Measurements from ENCODE around the gene TSPAN31.

Gene TSPAN31

GRCh38 chr12:57751788-57752667, 7.2 kb downstream of the TSPAN31 start, which contains the start of gene CDK4:
Gene CDK4, minus strand, starts transcription at chr12:57752310. Its CDS starts 593 bp downstream, at chr12:57751717.
- H3K4me1 ChIP-seq = peaks cover 9% of the 10 kb centered on the region
- no peaks in the 10 kb centered on the region for H3K9me3 ChIP-seq (ENCODE audit: control insufficient read depth, low read length)
- H2AFZ ChIP-seq = peak within 1 kb of the TSS; percentile 91
- peak within 1 kb of the TSS; percentile 88 for H3K27ac ChIP-seq
- TF ChIP-seq CTCF (IDR thresholded peaks at IDR 0.05) = no peak
- no peaks in the 10 kb centered on the region for H3K27me3 ChIP-seq (ENCODE audit: control insufficient read depth, insufficient read depth, low read length)
- peaks cover 5% of the 10 kb centered on the region for H3K79me2 ChIP-seq
- peak within 1 kb of the TSS; percentile 65 for H3K9ac ChIP-seq
- H3K36me3 ChIP-seq (ENCODE audit: control insufficient read depth, insufficient read depth, low read length) = no peaks in the 10 kb centered on the region
- H3K4me3 ChIP-seq (ENCODE audit: low read depth, low read length) = peak within 1 kb of the TSS; percentile 94
- peak within 1 kb of the TSS; percentile 88 for H3K4me2 ChIP-seq (ENCODE audit: low read length)

GRCh38 chr12:57752668-57753000, 7.8 kb downstream of the TSPAN31 start:
- H3K36me3 ChIP-seq (ENCODE audit: control insufficient read depth, insufficient read depth, low read length) = no peaks in the 10 kb centered on the region
- no peak for TF ChIP-seq CTCF (IDR thresholded peaks at IDR 0.05)
- H3K27me3 ChIP-seq (ENCODE audit: control insufficient read depth, insufficient read depth, low read length) = no peaks in the 10 kb centered on the region
- peak overlapping the region; percentile 94 for H3K4me3 ChIP-seq (ENCODE audit: low read depth, low read length)
- peak overlapping the region; percentile 66 for H3K4me2 ChIP-seq (ENCODE audit: low read length)
- peaks cover 5% of the 10 kb centered on the region for H3K79me2 ChIP-seq
- H3K4me1 ChIP-seq = peaks cover 9% of the 10 kb centered on the region
- peak overlapping the region; percentile 83 for H3K27ac ChIP-seq
- H3K9ac ChIP-seq = no peak overlapping the region
- no peaks in the 10 kb centered on the region for H3K9me3 ChIP-seq (ENCODE audit: control insufficient read depth, low read length)
- H2AFZ ChIP-seq = peak overlapping the region; percentile 57

- no peaks in the 10 kb centered on the region for H3K9me3 ChIP-seq (ENCODE audit: control insufficient read depth, low read length)
- peak overlapping the region; percentile 78 for H2AFZ ChIP-seq
- H3K4me3 ChIP-seq (ENCODE audit: low read depth, low read length) = no peak overlapping the region
- H3K9ac ChIP-seq = no peak overlapping the region
- peak overlapping the region; percentile 83 for H3K27ac ChIP-seq
- H3K4me2 ChIP-seq (ENCODE audit: low read length) = no peak overlapping the region
- peaks cover 9% of the 10 kb centered on the region for H3K4me1 ChIP-seq
- H3K79me2 ChIP-seq = peaks cover 5% of the 10 kb centered on the region
- H3K27me3 ChIP-seq (ENCODE audit: control insufficient read depth, insufficient read depth, low read length) = no peaks in the 10 kb centered on the region
- TF ChIP-seq CTCF (IDR thresholded peaks at IDR 0.05) = no peak
- H3K36me3 ChIP-seq (ENCODE audit: control insufficient read depth, insufficient read depth, low read length) = no peaks in the 10 kb centered on the region
Measured at GRCh38 chr12:57753756-57754337, 9.0 kb downstream of the TSPAN31 start.

GRCh38 chr12:57754411-57755193, 9.8 kb downstream of the TSPAN31 start, which contains the start of gene MARCHF9:
Gene MARCHF9, plus strand, starts transcription at chr12:57755103. Its CDS starts 426 bp downstream, at chr12:57755529.
- peaks cover 9% of the 10 kb centered on the region for H3K4me1 ChIP-seq

More at GRCh38 chr12:57754411-57755193, 9.8 kb downstream of the TSPAN31 start, which contains the start of gene MARCHF9:
- H2AFZ ChIP-seq = peak within 1 kb of the TSS; percentile 78
- no peaks in the 10 kb centered on the region for H3K27me3 ChIP-seq (ENCODE audit: control insufficient read depth, insufficient read depth, low read length)
- no peaks in the 10 kb centered on the region for H3K9me3 ChIP-seq (ENCODE audit: control insufficient read depth, low read length)
- H3K4me2 ChIP-seq (ENCODE audit: low read length) = peak within 1 kb of the TSS; percentile 83
- H3K27ac ChIP-seq = peak within 1 kb of the TSS; percentile 83
- H3K36me3 ChIP-seq (ENCODE audit: control insufficient read depth, insufficient read depth, low read length) = no peaks in the 10 kb centered on the region
- peak within 1 kb of the TSS; percentile 43 for H3K9ac ChIP-seq
- H3K79me2 ChIP-seq = peaks cover 5% of the 10 kb centered on the region
- peak within 1 kb of the TSS; percentile 59 for H3K4me3 ChIP-seq (ENCODE audit: low read depth, low read length)
- no peak for TF ChIP-seq CTCF (IDR thresholded peaks at IDR 0.05)
